Natural killer cell (primary cell): ENCODE results near the gene PRIMA1. TPM values are rescaled to one million over a fixed set of nuclear protein-coding genes. Genes with fewer than 3 reads are reported as not detected.

Experiments used
- ATAC-seq, 3 donors: fragments of 150-1000 bp in 2 of 3; fragments of 200-7000 bp in 1 of 3; cut with Tn5 transposase; 1 replicate in 1 of 3; 2 replicates in 2 of 3; pipeline ENCODE4 v1.10.0; 2021; ENCODE audit warnings: mild to moderate bottlenecking in 2 of 3, moderate library complexity in 2 of 3
- DNase-seq, 2 donors: peaks; one replicate each; pipeline versions ENCODE4 v3.0.0 to v3.0.0-alpha.2; 2013 to 2021; ENCODE audit warnings: mixed read lengths in 1 of 2
- H3K27ac ChIP-seq: one replicate; pipeline ENCODE4 v1.5.1; 2013; ENCODE audit warnings: mild to moderate bottlenecking, low read length
- H3K27me3 ChIP-seq: one replicate; pipeline ENCODE4 v1.6.1; 2013; ENCODE audit warnings: low read length; ENCODE audit not compliant: control insufficient read depth, insufficient read depth
- H3K36me3 ChIP-seq: one replicate; pipeline ENCODE4 v1.6.1; 2013; ENCODE audit warnings: low read length; ENCODE audit not compliant: control insufficient read depth, insufficient read depth
- H3K4me1 ChIP-seq: one replicate; pipeline ENCODE4 v1.6.1; 2013; ENCODE audit warnings: low read length; ENCODE audit not compliant: control insufficient read depth, insufficient read depth
- H3K4me3 ChIP-seq: one replicate; pipeline ENCODE4 v1.5.1; 2013; ENCODE audit warnings: low read length
- H3K9me3 ChIP-seq: one replicate; pipeline ENCODE4 v1.6.1; 2013; ENCODE audit warnings: low read length; ENCODE audit not compliant: control insufficient read depth, insufficient read depth
- H3K27ac Mint-ChIP-seq, 2 donors: one replicate each; pipeline ENCODE4 v1.8.0; 2022; ENCODE audit warnings: mild to moderate bottlenecking in 2 of 2, mixed read lengths in 2 of 2, moderate library complexity in 1 of 2
- H3K27me3 Mint-ChIP-seq, 2 donors: one replicate each; pipeline ENCODE4 v1.8.0; 2022; ENCODE audit warnings: low read depth in 2 of 2, mixed read lengths in 2 of 2
- H3K36me3 Mint-ChIP-seq: one replicate; pipeline ENCODE4 v1.8.0; 2022; ENCODE audit warnings: mixed read lengths
- H3K4me1 Mint-ChIP-seq, 2 donors: one replicate each; pipeline ENCODE4 v1.8.0; 2022; ENCODE audit warnings: mixed read lengths in 2 of 2
- H3K4me3 Mint-ChIP-seq: one replicate; pipeline ENCODE4 v1.8.0; 2022; ENCODE audit warnings: mild to moderate bottlenecking, moderate library complexity, mixed read lengths
- H3K9me3 Mint-ChIP-seq, 2 donors: one replicate each; pipeline ENCODE4 v1.8.0; 2022; ENCODE audit warnings: mixed read lengths in 2 of 2
- CTCF ChIP-seq: fragments of 200-600 bp; IDR thresholded peaks from one replicate; pipeline ENCODE4 v1.8.0; 2022; ENCODE audit warnings: antibody characterized with exemption
- WGBS: methylation state at CpG from one replicate; pipeline ENCODE4 v1.1.7; 2013; ENCODE audit warnings: missing lambda C conversion rate; ENCODE audit not compliant: insufficient coverage; 5-methylcytosine and 5-hydroxymethylcytosine counted together
- intact Hi-C: fragments of 100-400 bp; cut with micrococcal nuclease; formaldehyde crosslinking; loops from one replicate; pipeline ENCODE4 v1.14.2; 2022
- total RNA-seq, 4 donors: library from RNA; stranded (reverse); fragments of 120-200 nt in 1 of 4; gene quantifications; one replicate each; pipeline versions ENCODE4 v1.2.3 to v1.2.4, GENCODE V29; 2013 to 2022

Gene PRIMA1
- total RNA-seq, 3 donors from 2014 or later (not counting 1 experiment from before 2014, with no cell fraction given) = not detected

GRCh38 chr14:93797536-93797935, 9.3 kb upstream of the PRIMA1 start:
- H3K27me3 ChIP-seq = no peaks in the 10 kb centered on the region
- intact Hi-C loops = no loop called here
- ATAC-seq (no peak), DNase-seq (no peak)
- peaks cover 15 to 45% of the 10 kb centered on the region in 2 donors for H3K27me3 Mint-ChIP-seq
- no peak overlapping the region for H3K27ac Mint-ChIP-seq
- no peaks in the 10 kb centered on the region for H3K36me3 Mint-ChIP-seq
- H3K9me3 ChIP-seq = no peaks in the 10 kb centered on the region
- no peaks in the 10 kb centered on the region for H3K9me3 Mint-ChIP-seq
- no peak overlapping the region for H3K27ac ChIP-seq
- TF ChIP-seq CTCF = no peak
- H3K4me1 Mint-ChIP-seq = no peaks in the 10 kb centered on the region
- no peaks in the 10 kb centered on the region for H3K36me3 ChIP-seq
- no peak overlapping the region for H3K4me3 ChIP-seq
- H3K4me1 ChIP-seq = no peaks in the 10 kb centered on the region
- 86% methylated on average over 12 of the region's 12 CpGs for WGBS
- H3K4me3 Mint-ChIP-seq = no peak overlapping the region

GRCh38 chr14:93797071-93797470, 8.8 kb upstream of the PRIMA1 start:
- no peaks in the 10 kb centered on the region for H3K36me3 ChIP-seq
- Mint-ChIP-seq H3K36me3 (no peaks in the 10 kb centered on the region), H3K4me1 (no peaks in the 10 kb centered on the region), H3K27me3 (peaks cover 15 to 49% of the 10 kb centered on the region in 2 donors), H3K9me3 (no peaks in the 10 kb centered on the region), H3K27ac (no peak overlapping the region), H3K4me3 (no peak overlapping the region)
- no peaks in the 10 kb centered on the region for H3K4me1 ChIP-seq
- TF ChIP-seq CTCF = no peak
- 77% methylated on average over 4 of the region's 4 CpGs for WGBS
- H3K27ac ChIP-seq = no peak overlapping the region
- no peak overlapping the region for H3K4me3 ChIP-seq
- intact Hi-C loops = no loop called here
- no peaks in the 10 kb centered on the region for H3K27me3 ChIP-seq
- DNase-seq (no peak), ATAC-seq (no peak)
- H3K9me3 ChIP-seq = no peaks in the 10 kb centered on the region

GRCh38 chr14:93794756-93795155, 6.5 kb upstream of the PRIMA1 start:
- Mint-ChIP-seq H3K36me3 (no peaks in the 10 kb centered on the region), H3K4me1 (no peaks in the 10 kb centered on the region), H3K9me3 (no peaks in the 10 kb centered on the region), H3K4me3 (no peak overlapping the region), H3K27me3 (peaks cover 19 to 54% of the 10 kb centered on the region in 2 donors), H3K27ac (no peak overlapping the region)
- H3K36me3 ChIP-seq = no peaks in the 10 kb centered on the region
- no peak overlapping the region for H3K27ac ChIP-seq
- H3K4me1 ChIP-seq = no peaks in the 10 kb centered on the region
- no peak overlapping the region for H3K4me3 ChIP-seq
- no peak for TF ChIP-seq CTCF
- DNase-seq = no peak
- WGBS = 90% methylated on average over 5 of the region's 5 CpGs
- no peak for ATAC-seq
- peaks cover 6% of the 10 kb centered on the region for H3K27me3 ChIP-seq
- H3K9me3 ChIP-seq = no peaks in the 10 kb centered on the region
- intact Hi-C loops = no loop called here

- DNase-seq (no peak), ATAC-seq (no peak)
- Histone ChIP-seq H3K9me3 (no peaks in the 10 kb centered on the region), H3K27ac (no peak overlapping the region), H3K4me3 (no peak overlapping the region), H3K4me1 (no peaks in the 10 kb centered on the region), H3K27me3 (peaks cover 10% of the 10 kb centered on the region), H3K36me3 (no peaks in the 10 kb centered on the region)
- TF ChIP-seq CTCF = no peak
- Mint-ChIP-seq H3K4me3 (no peak overlapping the region), H3K27me3 (peaks cover 20 to 52% of the 10 kb centered on the region in 2 donors), H3K27ac (no peak overlapping the region), H3K36me3 (no peaks in the 10 kb centered on the region), H3K9me3 (no peaks in the 10 kb centered on the region), H3K4me1 (no peaks in the 10 kb centered on the region)
- WGBS = 75% methylated on average over 10 of the region's 10 CpGs
- intact Hi-C loops = no loop called here
These were observed 5.5 kb upstream of the PRIMA1 start for GRCh38 chr14:93793555-93794324.
